GM21786 (cell line): Measurements from ENCODE around the gene CCNA2.
A peak's percentile ranks its signal among the peaks of the same experiment; 100 is the strongest.

ENCODE experiments used
- ATAC-seq: cut with Tn5 transposase; IDR thresholded peaks from one replicate; pipeline ENCODE4 v1.9.1; 2021; ENCODE audit not compliant: unreplicated experiment

CCNA2 gene

DNA sequence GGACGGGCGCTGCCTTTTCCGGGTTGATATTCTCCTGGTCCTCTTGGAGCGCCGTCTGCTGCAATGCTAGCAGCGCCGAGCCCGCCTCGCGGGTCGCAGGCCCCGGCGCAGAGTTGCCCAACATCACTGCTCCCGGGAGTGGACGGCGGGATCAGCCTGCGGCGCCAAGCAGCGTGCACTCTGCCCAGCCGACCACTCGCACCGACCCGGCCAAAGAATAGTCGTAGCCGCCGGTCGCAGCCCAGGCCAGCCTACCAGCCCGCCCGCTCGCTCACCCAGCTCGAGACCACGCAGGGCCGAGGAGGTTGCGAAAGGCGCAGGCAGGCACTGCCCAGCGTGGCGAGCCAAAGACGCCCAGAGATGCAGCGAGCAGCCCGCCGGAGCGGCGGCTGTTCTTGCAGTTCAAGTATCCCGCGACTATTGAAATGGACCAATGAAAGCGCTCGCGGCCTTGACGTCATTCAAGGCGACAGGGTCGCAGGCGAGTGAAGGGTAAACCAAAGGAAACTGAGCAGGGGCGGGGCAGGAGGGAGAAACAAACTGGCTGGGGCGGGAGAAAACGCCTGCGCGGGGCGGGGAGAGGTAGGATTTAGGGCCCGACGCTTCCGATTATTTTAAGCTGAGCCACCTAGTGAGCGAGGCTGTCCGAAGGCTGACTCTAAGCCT lies at the start of gene CCNA2:
TSS of gene CCNA2 (minus strand) at position 379 of the 666 bp plus-strand sequence. CDS start at position 124, 255 bp downstream.
- peak; percentile 93 for ATAC-seq

GRCh38 chr4:121869841-121870822 lies 46.4 kb upstream of the CCNA2 start, which contains the start of gene BBS7:
TSS of gene BBS7 (minus strand) at chr4:121870474. CDS start at chr4:121870313, 161 bp downstream.
- ATAC-seq: peak; percentile 98

DNA sequence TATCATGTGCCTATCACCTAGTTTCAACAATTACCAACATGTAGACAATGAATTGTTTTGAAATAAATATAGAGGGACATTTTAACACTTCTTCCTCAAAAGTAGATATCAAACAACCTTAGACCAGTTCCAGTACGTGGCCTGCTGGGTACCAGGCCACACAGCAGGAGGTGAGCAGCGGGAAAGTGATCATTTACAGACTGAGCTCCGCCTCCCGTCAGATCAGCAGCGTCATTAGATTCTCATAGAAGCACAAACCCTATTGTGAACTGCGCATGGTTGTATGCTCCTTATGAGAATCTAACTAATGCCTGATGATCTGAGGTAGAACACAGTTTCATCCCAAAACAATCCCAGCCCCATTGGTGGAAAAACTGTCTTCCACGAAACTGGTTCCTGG lies 40.1 kb upstream of the CCNA2 start:
- ATAC-seq: no peak

DNA sequence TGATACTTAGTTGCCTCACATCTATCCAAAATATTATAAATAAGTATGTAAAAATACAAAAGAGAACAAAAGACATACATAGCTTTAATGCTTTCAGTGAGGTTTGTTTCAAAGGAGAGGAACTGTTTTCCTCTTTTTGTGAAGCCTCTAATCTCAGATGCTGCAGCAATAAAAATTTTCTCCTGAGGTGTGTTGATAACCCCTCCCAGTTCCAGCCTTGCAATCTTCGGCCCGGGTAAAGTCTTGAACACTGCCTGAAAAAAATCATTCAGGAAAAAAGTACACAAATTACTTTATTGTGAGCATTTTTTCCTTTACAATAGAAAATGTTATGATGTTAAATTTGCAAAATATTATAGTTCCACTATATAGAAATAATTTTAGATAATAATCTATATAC lies 37.7 kb upstream of the CCNA2 start:
- no peak for ATAC-seq

- ATAC-seq: no peak
These were observed 36.4 kb upstream of the CCNA2 start for GRCh38 chr4:121860121-121860520.

- no peak for ATAC-seq
These were observed 27.7 kb upstream of the CCNA2 start for GRCh38 chr4:121851354-121851753.

DNA sequence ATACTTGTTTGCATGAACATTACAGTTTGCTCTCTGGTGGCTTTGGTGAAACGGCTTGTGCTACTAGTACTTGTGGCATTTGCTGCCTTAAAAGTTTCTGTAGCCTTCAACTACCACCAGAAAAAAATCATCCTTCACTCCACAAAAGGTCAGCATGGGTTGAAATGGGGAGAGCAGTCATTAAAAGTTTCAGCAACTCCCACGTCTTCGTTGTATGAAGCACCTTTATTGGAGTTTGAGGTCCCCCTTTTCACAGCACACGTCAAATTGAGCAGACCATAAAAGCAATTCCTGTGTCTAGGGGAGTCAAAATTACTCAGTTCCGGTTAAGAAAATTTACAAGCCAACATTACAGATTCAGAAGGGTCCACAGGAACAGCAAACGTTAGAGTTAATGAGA lies 23.0 kb upstream of the CCNA2 start:
- no peak for ATAC-seq

DNA sequence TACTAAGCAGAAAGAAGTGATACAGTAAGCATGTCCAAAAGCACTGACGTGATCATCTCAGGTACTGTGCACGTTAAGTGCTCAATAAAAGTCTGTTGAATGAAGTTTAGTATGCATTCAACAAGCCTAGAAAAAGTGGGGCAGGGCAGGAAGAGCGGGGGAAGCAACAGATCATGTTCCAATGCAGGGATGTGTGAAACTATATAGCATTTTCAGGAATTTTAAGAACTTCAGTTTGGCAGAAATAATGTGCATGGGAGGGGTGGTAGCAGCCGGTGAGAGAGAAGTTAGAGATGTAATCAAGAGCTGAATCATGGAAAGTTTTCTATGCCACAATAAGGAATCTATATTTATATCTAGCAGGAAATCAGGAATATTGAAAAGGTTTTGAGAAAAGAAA lies 19.2 kb upstream of the CCNA2 start:
- no peak for ATAC-seq

DNA sequence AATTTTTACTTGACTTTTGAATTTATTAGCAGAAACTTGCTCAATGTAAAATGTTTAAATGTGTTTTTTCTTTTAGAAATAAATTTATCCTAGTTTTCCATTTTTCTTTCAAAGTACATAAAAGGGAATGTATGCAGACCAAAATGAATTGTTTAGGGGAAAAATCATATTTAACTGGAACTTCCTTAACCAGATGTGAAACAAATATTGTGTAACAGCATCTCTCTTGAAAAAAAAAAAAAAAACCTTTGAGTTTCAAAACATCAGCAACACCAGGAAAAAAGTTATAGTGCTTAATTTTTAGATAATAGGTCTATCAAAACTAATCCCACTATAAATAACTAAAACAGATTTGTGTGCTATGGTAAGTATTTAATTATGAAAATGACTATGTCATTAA lies 14.5 kb upstream of the CCNA2 start:
- no peak for ATAC-seq

- no peak for ATAC-seq
These were observed 5.8 kb upstream of the CCNA2 start for GRCh38 chr4:121829511-121829910.

DNA sequence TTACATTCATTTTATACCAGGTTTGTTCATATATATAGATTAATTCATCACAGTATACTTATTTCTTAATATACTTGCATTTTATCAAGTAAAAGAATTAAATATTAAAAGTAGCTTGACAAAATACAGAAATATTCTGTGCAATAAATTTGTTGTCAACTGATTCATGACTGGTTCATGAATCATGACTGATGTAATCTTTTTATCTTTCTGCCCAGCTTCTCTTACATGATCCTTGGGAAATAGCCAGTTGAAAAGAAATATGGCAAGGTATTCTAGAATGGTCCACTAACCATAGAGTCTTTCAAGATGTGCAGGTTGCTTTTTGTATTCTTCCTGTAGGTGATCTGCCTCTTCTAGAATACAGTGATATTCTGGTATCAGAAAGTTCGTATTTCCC lies 4.2 kb upstream of the CCNA2 start:
- no peak for ATAC-seq

DNA sequence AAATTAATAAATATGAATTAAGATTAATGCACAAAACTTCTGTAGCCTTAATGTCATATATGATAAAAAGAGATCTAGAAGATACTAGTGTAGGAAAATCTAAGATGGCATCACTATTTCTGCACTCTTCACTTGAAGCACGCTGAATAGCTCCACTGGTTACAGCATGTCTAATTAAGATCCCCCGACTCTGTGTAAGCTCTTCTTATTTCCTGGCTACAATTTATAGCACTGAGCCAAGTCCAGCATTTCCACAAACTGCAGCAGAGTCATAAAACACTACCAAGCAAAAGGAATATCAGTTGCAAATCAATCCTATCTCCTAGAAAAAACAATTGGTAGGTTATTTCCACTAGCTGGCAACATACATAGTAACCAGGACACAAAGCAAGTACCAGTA lies 1.3 kb upstream of the CCNA2 start:
- no peak for ATAC-seq

GRCh38 chr4:121824171-121824527 lies 466 bp upstream of the CCNA2 start:
- no peak for ATAC-seq

DNA sequence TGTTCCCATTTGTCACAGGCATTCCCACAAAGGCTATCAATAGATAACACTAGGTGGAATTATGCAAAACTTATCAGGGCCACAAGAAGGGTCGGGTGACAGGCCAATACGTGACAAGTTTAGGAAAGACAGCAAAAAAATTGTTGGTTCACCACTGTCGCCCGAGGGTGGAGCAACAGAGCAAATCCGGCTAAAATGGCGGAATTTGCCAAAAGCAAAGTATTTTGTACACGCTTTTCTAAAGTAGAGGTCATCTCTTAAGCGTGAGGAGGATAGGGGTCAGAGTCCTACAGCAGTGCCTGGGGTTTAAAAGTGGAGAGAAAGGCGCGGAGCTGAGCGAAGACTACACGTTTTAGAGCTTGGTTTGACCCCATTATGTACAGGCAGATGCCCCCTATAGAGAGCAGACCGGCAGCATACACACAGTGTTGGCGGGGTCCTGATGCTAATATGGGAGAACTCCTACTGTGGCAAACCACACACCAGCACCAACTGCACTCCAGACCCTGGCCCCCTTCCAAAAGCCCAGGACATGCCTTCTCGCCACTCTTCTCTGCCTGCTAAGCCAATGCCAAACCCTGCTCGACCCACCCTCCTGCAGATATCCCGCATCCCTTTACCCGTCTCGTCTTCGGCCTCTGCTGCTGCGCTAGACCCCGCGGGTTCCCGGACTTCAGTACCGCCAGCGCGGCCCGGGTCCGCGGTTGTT lies 733 bp downstream of the CCNA2 start:
- peak; percentile 35 for ATAC-seq

DNA sequence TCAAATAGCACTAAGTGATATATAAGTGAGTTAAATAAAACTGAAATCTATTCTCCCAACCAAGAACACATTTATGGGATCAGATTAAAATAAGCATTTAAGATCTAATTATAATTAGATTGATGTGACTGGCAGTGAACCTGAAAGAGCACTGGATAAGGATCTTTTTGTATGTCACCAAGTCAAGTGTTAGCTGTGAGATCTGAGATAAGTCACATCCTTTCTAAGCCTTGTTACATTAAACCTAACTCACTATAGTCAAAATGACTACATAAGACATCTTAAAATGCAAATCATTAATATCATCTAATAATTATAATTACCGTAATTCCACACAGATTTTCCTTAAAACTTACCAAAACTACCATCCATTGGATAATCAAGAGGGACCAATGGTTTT lies 1.6 kb downstream of the CCNA2 start:
- no peak for ATAC-seq

GRCh38 chr4:121819216-121819965 lies 4.3 kb downstream of the CCNA2 start:
- no peak for ATAC-seq

GRCh38 chr4:121818215-121818614 lies 5.5 kb downstream of the CCNA2 start:
- ATAC-seq: no peak

DNA sequence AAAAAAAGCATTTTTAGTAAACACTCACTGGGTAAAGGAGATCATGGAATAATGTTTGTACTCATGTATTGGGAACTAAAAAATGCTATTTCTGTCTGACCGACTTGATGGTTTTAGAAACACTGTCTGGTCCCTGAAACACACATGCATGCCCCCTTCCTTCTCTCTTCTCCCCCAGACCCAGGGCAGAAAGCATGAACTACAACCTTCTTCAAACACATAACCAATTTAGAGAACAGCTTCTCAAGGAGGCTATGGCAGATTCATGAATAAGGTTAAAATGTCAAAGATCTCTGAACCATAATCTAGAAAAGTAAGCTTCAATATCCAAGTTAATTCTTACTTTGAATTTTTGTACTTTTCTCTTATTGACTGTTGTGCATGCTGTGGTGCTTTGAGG lies 6.0 kb downstream of the CCNA2 start:
- no peak for ATAC-seq

- no peak for ATAC-seq
These were observed 6.7 kb downstream of the CCNA2 start for GRCh38 chr4:121817006-121817405.

DNA sequence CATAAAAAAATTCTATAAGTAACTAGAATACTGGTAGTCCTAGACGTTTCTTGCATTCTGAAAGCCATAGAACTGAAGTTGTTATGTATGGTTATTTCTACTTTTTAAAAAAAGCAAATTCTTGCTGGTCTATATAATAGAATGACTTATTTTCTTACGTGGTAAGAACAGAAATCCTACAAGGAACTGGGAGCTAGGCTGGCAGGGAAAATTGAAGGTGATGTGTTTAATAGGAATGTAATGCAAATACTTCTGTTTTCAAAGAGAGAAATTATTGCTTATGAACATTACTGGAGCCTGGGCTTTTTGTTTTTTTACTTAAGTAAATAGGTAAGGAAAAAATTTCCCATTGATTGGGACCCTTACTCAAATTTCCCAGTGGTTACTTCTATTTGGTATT lies 8.9 kb downstream of the CCNA2 start:
- ATAC-seq: no peak

DNA sequence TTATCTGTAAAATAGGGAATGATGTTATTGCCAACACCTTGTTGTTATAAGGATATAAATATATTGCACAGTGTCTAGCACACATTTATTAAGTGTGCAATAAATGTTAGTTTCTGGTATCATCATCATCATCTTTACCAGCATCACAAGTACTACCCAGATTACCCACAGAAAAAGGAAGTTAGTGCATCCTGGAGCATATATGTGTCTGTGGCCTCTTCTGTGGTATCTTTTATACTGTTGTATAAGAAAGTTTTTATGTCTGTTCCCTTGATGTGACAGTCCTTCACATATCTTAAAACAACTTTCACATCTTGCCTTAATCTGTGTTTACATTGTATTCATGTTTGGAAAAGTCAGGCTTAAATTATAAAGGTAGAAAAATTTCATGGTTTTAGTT lies 12.6 kb downstream of the CCNA2 start:
- ATAC-seq: no peak
